8988T (cell line): ENCODE measurements around the gene RTP5.
"Not testable (repeated sequence)": the region's sequence is repeated elsewhere in the genome, so short reads cannot be mapped to it uniquely, and the experiment has no call there.

Experiments used
- DNase-seq: peaks from one replicate; pipeline ENCODE4 v3.0.0; 2011

Gene RTP5

GRCh38 chr2:241904011-241904718 lies 34.6 kb downstream of the RTP5 start:
- no peak for DNase-seq

GRCh38 chr2:241904791-241905710 lies 35.5 kb downstream of the RTP5 start:
- DNase-seq = no peak

GRCh38 chr2:241905716-241906377 lies 36.3 kb downstream of the RTP5 start:
- no peak for DNase-seq

- DNase-seq = not testable (repeated sequence)
These were observed 36.8 kb downstream of the RTP5 start for GRCh38 chr2:241906378-241906770.

GRCh38 chr2:241906826-241907570 lies 37.5 kb downstream of the RTP5 start:
- no peak for DNase-seq

GRCh38 chr2:241907831-241908230 lies 38.3 kb downstream of the RTP5 start:
- DNase-seq = not testable (repeated sequence)

GRCh38 chr2:241908686-241909420 lies 39.3 kb downstream of the RTP5 start:
- no peak for DNase-seq

- no peak for DNase-seq
These were observed 40.2 kb downstream of the RTP5 start for GRCh38 chr2:241909769-241910168.

- DNase-seq = no peak
These were observed 41.3 kb downstream of the RTP5 start for GRCh38 chr2:241910604-241911520.

GRCh38 chr2:241911551-241911950 lies 42.0 kb downstream of the RTP5 start:
- no peak for DNase-seq

GRCh38 chr2:241912021-241912555 lies 42.6 kb downstream of the RTP5 start:
- DNase-seq = no peak

- DNase-seq = no peak
These were observed 44.2 kb downstream of the RTP5 start for GRCh38 chr2:241913703-241914102.

- DNase-seq = no peak
These were observed 45.0 kb downstream of the RTP5 start for GRCh38 chr2:241914542-241914941.

GRCh38 chr2:241921631-241922030 lies 52.1 kb downstream of the RTP5 start:
- not testable (repeated sequence) for DNase-seq

- no peak for DNase-seq
These were observed 52.9 kb downstream of the RTP5 start for GRCh38 chr2:241922411-241922810.

- not testable (repeated sequence) for DNase-seq
These were observed 53.5 kb downstream of the RTP5 start for GRCh38 chr2:241922816-241923601.
